ENCODE data around the gene FSHB. TPM values are rescaled to one million over a fixed set of nuclear protein-coding genes. Genes with fewer than 3 reads are reported as not detected.
"Not testable (repeated sequence)": the region's sequence is repeated elsewhere in the genome, so short reads cannot be mapped to it uniquely, and the experiment has no call there.

FSHB gene
- polyA plus RNA-seq (ENCODE audit: insufficient read depth in 1 of 5, insufficient read length in 5 of 5, low replicate concordance in 1 of 5): not detected
- long read RNA-seq, donor 1: 0 reads
- long read RNA-seq, donor 2: 0 reads
- long read RNA-seq, donor 3: 0 reads
- long read RNA-seq, donor 4: 0 reads
- long read RNA-seq, donor 5: 0 reads
- long read RNA-seq, donor 6: 0 reads
- long read RNA-seq, donor 7: 0 reads
- long read RNA-seq, donor 8: 0 reads

GRCh38 chr11:30230714-30231113 lies at the start of gene FSHB:
Gene FSHB (plus strand): TSS chr11:30231014. CDS start chr11:30231903, 889 bp downstream.
- DNase-seq: no peak

- no peak for DNase-seq
Measured at GRCh38 chr11:30186748-30187147, 44.1 kb upstream of the FSHB start.

GRCh38 chr11:30192620-30193019 lies 38.2 kb upstream of the FSHB start:
- DNase-seq: no peak

- DNase-seq: peak; percentile 35 to 48
Measured at GRCh38 chr11:30196400-30197206, 34.2 kb upstream of the FSHB start.

- no peak for DNase-seq
Measured at GRCh38 chr11:30197869-30198268, 32.9 kb upstream of the FSHB start.

GRCh38 chr11:30202989-30203388 lies 27.8 kb upstream of the FSHB start:
- not testable (repeated sequence) for DNase-seq

GRCh38 chr11:30203850-30204249 lies 27.0 kb upstream of the FSHB start:
- DNase-seq: no peak

- no peak for DNase-seq
Measured at GRCh38 chr11:30206249-30206996, 24.4 kb upstream of the FSHB start.

- DNase-seq: no peak
Measured at GRCh38 chr11:30210357-30210756, 20.5 kb upstream of the FSHB start.

- DNase-seq: no peak
Measured at GRCh38 chr11:30216534-30216933, 14.3 kb upstream of the FSHB start.

- DNase-seq: no peak
Measured at GRCh38 chr11:30218278-30218677, 12.5 kb upstream of the FSHB start.

GRCh38 chr11:30225642-30226041 lies 5.2 kb upstream of the FSHB start:
- no peak for DNase-seq

GRCh38 chr11:30228323-30228884 lies 2.4 kb upstream of the FSHB start:
- no peak for DNase-seq

GRCh38 chr11:30239025-30239424 lies 8.2 kb downstream of the FSHB start:
- no peak for DNase-seq

GRCh38 chr11:30244265-30244664 lies 13.5 kb downstream of the FSHB start:
- no peak for DNase-seq

- no peak for DNase-seq
Measured at GRCh38 chr11:30245621-30246020, 14.8 kb downstream of the FSHB start.

- no peak for DNase-seq
Measured at GRCh38 chr11:30254307-30255298, 23.8 kb downstream of the FSHB start.

- DNase-seq: no peak
Measured at GRCh38 chr11:30255637-30256036, 24.8 kb downstream of the FSHB start.

- DNase-seq: no peak
Measured at GRCh38 chr11:30257058-30257457, 26.2 kb downstream of the FSHB start.

- no peak for DNase-seq
Measured at GRCh38 chr11:30258679-30259078, 27.9 kb downstream of the FSHB start.

- DNase-seq: no peak
Measured at GRCh38 chr11:30260813-30261212, 30.0 kb downstream of the FSHB start.
